HEK293 (cell line): ENCODE measurements around the gene RFTN1.

Experiments
- CTCF ChIA-PET: fragments of 350-600 bp; formaldehyde crosslinking; extraction: SDS; loops from one replicate; lab custom pipeline; 2021; ENCODE audit warnings: antibody characterized with exemption; lab: Yijun Ruan, JAX
- POLR2A ChIA-PET: fragments of 300-600 bp; formaldehyde crosslinking; extraction: SDS; loops from one replicate; lab custom pipeline; 2020; ENCODE audit warnings: antibody characterized with exemption, inconsistent platforms; lab: Yijun Ruan, JAX
- H3K27ac ChIP-seq: fragments of 200-500 bp; sonication (Bioruptor generic); 2 replicates; pipeline ENCODE4 v1.5.1; 2014; ENCODE audit warnings: low read depth, low read length, control low read depth, inconsistent platforms; ENCODE audit errors: extremely low read depth
- H3K36me3 ChIP-seq, 2 experiments: fragments of 200-500 bp in 1 of 2; sonication (Bioruptor generic) in 1 of 2; 1 replicate in 1 of 2; 2 replicates in 1 of 2; pipeline ENCODE4 v1.5.1; 2014 to 2017; ENCODE audit warnings: inconsistent platforms in 2 of 2, low read length in 2 of 2; ENCODE audit not compliant: control insufficient read depth in 2 of 2, insufficient read depth in 1 of 2
- H3K4me1 ChIP-seq: fragments of 200-500 bp; sonication (Bioruptor generic); 2 replicates; pipeline ENCODE4 v1.5.1; 2014; ENCODE audit warnings: mild to moderate bottlenecking, low read length, inconsistent platforms; ENCODE audit not compliant: control insufficient read depth, insufficient read depth
- H3K4me3 ChIP-seq: 2 replicates; pipeline ENCODE4 v1.5.1; 2011; ENCODE audit warnings: low read depth, mild to moderate bottlenecking, control low read depth, low read length, moderate library complexity
- H3K9me3 ChIP-seq: fragments of 200-500 bp; sonication (Bioruptor generic); 2 replicates; pipeline ENCODE4 v1.5.1; 2014; ENCODE audit warnings: low read depth, low read length, inconsistent platforms; ENCODE audit not compliant: control insufficient read depth, insufficient read depth
- BCL11B ChIP-seq: fragments of 450-650 bp; formaldehyde crosslinking; IDR thresholded peaks from 2 replicates; pipeline ENCODE4 v1.5.1; 2016; ENCODE audit warnings: low read depth, missing biosample characterization, missing genetic modification characterization
- GLI2 ChIP-seq: fragments of 450-650 bp; formaldehyde crosslinking; IDR thresholded peaks from 2 replicates; pipeline ENCODE4; 2017; ENCODE audit warnings: missing biosample characterization, missing genetic modification characterization, low read depth, borderline replicate concordance
- TCF7L2 ChIP-seq: IDR thresholded peaks from 2 replicates; pipeline ENCODE4 v1.6.1; 2011; ENCODE audit warnings: low read depth, mild to moderate bottlenecking, inconsistent platforms, low read length, moderate library complexity, borderline replicate concordance
- WT1 ChIP-seq: fragments of 450-650 bp; formaldehyde crosslinking; IDR thresholded peaks from 2 replicates; pipeline ENCODE4 v1.5.1; 2016; ENCODE audit warnings: missing biosample characterization, missing genetic modification characterization
- ZBTB1 ChIP-seq: fragments of 450-650 bp; formaldehyde crosslinking; IDR thresholded peaks from 2 replicates; pipeline ENCODE4 v1.5.1; 2016; ENCODE audit warnings: missing biosample characterization, missing genetic modification characterization
- ZBTB20 ChIP-seq: fragments of 450-650 bp; formaldehyde crosslinking; IDR thresholded peaks from 2 replicates; pipeline ENCODE4 v1.5.1; 2016; ENCODE audit warnings: missing biosample characterization, missing genetic modification characterization
- ZFP37 ChIP-seq: fragments of 450-650 bp; formaldehyde crosslinking; IDR thresholded peaks from 2 replicates; pipeline ENCODE4 v1.5.1; 2016; ENCODE audit warnings: missing biosample characterization, missing genetic modification characterization
- ZFP41 ChIP-seq: fragments of 450-650 bp; formaldehyde crosslinking; IDR thresholded peaks from 2 replicates; pipeline ENCODE4 v1.5.1; 2016; ENCODE audit warnings: missing biosample characterization, missing genetic modification characterization, borderline replicate concordance
- ZFP69B ChIP-seq: fragments of 450-650 bp; formaldehyde crosslinking; IDR thresholded peaks from 2 replicates; pipeline ENCODE4 v1.5.1; 2016; ENCODE audit warnings: missing biosample characterization, missing genetic modification characterization
- ZNF2 ChIP-seq: fragments of 450-650 bp; formaldehyde crosslinking; IDR thresholded peaks from 2 replicates; pipeline ENCODE4 v1.5.1; 2016; ENCODE audit warnings: missing biosample characterization, missing genetic modification characterization
- ZNF214 ChIP-seq: fragments of 450-650 bp; formaldehyde crosslinking; IDR thresholded peaks from 2 replicates; pipeline ENCODE4 v1.5.1; 2017; ENCODE audit warnings: missing biosample characterization, mild to moderate bottlenecking, missing genetic modification characterization, borderline replicate concordance
- ZNF239 ChIP-seq: fragments of 450-650 bp; formaldehyde crosslinking; IDR thresholded peaks from 2 replicates; pipeline ENCODE4 v1.5.1; 2016; ENCODE audit warnings: missing biosample characterization, missing genetic modification characterization
- ZNF274 ChIP-seq, 2 experiments: fragments of 200-500 bp in 1 of 2; fragments of 450-650 bp in 1 of 2; sonication (Bioruptor generic) in 1 of 2; formaldehyde crosslinking in 1 of 2; IDR thresholded peaks; 2 replicates each; pipeline versions ENCODE4 v1.5.1 to v1.6.1; 2014 to 2016; ENCODE audit warnings: borderline replicate concordance in 1 of 2, inconsistent platforms in 1 of 2, low read length in 1 of 2, missing biosample characterization in 1 of 2, missing genetic modification characterization in 1 of 2
- ZNF302 ChIP-seq: fragments of 450-650 bp; formaldehyde crosslinking; IDR thresholded peaks from 2 replicates; pipeline ENCODE4 v1.5.1; 2016; ENCODE audit warnings: missing biosample characterization, missing genetic modification characterization, low read depth
- ZNF341 ChIP-seq: fragments of 450-650 bp; formaldehyde crosslinking; IDR thresholded peaks from 2 replicates; pipeline ENCODE4; 2016; ENCODE audit warnings: low read depth, missing biosample characterization, missing genetic modification characterization
- ZNF404 ChIP-seq: fragments of 450-650 bp; formaldehyde crosslinking; IDR thresholded peaks from 2 replicates; pipeline ENCODE4 v1.5.1; 2017; ENCODE audit warnings: missing biosample characterization, missing genetic modification characterization
- ZNF423 ChIP-seq: fragments of 450-650 bp; formaldehyde crosslinking; IDR thresholded peaks from 2 replicates; pipeline ENCODE4 v1.5.1; 2016; ENCODE audit warnings: missing biosample characterization, missing genetic modification characterization
- ZNF473 ChIP-seq: fragments of 450-650 bp; formaldehyde crosslinking; IDR thresholded peaks from 2 replicates; pipeline ENCODE4 v1.5.1; 2017; ENCODE audit warnings: missing biosample characterization, missing genetic modification characterization
- ZNF521 ChIP-seq: fragments of 450-650 bp; formaldehyde crosslinking; IDR thresholded peaks from 2 replicates; pipeline ENCODE4 v1.5.1; 2017; ENCODE audit warnings: missing biosample characterization, mild to moderate bottlenecking, missing genetic modification characterization
- ZNF548 ChIP-seq: fragments of 450-650 bp; formaldehyde crosslinking; IDR thresholded peaks from 2 replicates; pipeline ENCODE4 v1.5.1; 2016; ENCODE audit warnings: missing biosample characterization, missing genetic modification characterization
- ZNF560 ChIP-seq: fragments of 450-650 bp; formaldehyde crosslinking; IDR thresholded peaks from 2 replicates; pipeline ENCODE4 v1.5.1; 2017; ENCODE audit warnings: missing biosample characterization, missing genetic modification characterization, borderline replicate concordance
- ZNF626 ChIP-seq: fragments of 450-650 bp; sonication (Bioruptor Pico); formaldehyde crosslinking; IDR thresholded peaks from 2 replicates; pipeline ENCODE4 v1.5.1; 2018; ENCODE audit warnings: missing biosample characterization, missing genetic modification characterization, inconsistent platforms
- ZNF658 ChIP-seq: fragments of 450-650 bp; formaldehyde crosslinking; IDR thresholded peaks from 2 replicates; pipeline ENCODE4; 2016; ENCODE audit warnings: missing biosample characterization, missing genetic modification characterization
- ZNF747 ChIP-seq: fragments of 450-650 bp; formaldehyde crosslinking; IDR thresholded peaks from 2 replicates; pipeline ENCODE4 v1.5.1; 2016; ENCODE audit warnings: missing biosample characterization, missing genetic modification characterization
- ZNF777 ChIP-seq: fragments of 450-650 bp; formaldehyde crosslinking; IDR thresholded peaks from 2 replicates; pipeline ENCODE4 v1.5.1; 2017; ENCODE audit warnings: missing biosample characterization, missing genetic modification characterization, borderline replicate concordance
- ZNF837 ChIP-seq: fragments of 450-650 bp; formaldehyde crosslinking; IDR thresholded peaks from 2 replicates; pipeline ENCODE4 v1.5.1; 2016; ENCODE audit warnings: missing biosample characterization, missing genetic modification characterization
- ZNF843 ChIP-seq: fragments of 450-650 bp; formaldehyde crosslinking; IDR thresholded peaks from 2 replicates; pipeline ENCODE4 v1.5.1; 2016; ENCODE audit warnings: missing biosample characterization, missing genetic modification characterization
- ZSCAN16 ChIP-seq: fragments of 450-650 bp; formaldehyde crosslinking; IDR thresholded peaks from 2 replicates; pipeline ENCODE4 v1.5.1; 2016; ENCODE audit warnings: missing biosample characterization, missing genetic modification characterization
- TF ChIP-seq, protein P1 (sequence below): fragments of 450-650 bp; IDR thresholded peaks from 2 replicates; pipeline ENCODE4 v1.5.1; 2018; ENCODE audit warnings: missing biosample characterization, missing genetic modification characterization
- TF ChIP-seq, protein P2 (sequence below): fragments of 450-650 bp; formaldehyde crosslinking; IDR thresholded peaks from 2 replicates; pipeline ENCODE4 v1.5.1; 2017; ENCODE audit warnings: missing biosample characterization, missing genetic modification characterization
- TF ChIP-seq, protein P3 (sequence below): fragments of 450-650 bp; formaldehyde crosslinking; IDR thresholded peaks from 2 replicates; pipeline ENCODE4 v1.5.1; 2017; ENCODE audit warnings: missing biosample characterization, missing genetic modification characterization
- TF ChIP-seq, protein P4 (sequence below): fragments of 450-650 bp; formaldehyde crosslinking; IDR thresholded peaks from 2 replicates; pipeline ENCODE4 v1.5.1; 2016; ENCODE audit warnings: missing biosample characterization, missing genetic modification characterization, low read depth

The RFTN1 gene

DNA sequence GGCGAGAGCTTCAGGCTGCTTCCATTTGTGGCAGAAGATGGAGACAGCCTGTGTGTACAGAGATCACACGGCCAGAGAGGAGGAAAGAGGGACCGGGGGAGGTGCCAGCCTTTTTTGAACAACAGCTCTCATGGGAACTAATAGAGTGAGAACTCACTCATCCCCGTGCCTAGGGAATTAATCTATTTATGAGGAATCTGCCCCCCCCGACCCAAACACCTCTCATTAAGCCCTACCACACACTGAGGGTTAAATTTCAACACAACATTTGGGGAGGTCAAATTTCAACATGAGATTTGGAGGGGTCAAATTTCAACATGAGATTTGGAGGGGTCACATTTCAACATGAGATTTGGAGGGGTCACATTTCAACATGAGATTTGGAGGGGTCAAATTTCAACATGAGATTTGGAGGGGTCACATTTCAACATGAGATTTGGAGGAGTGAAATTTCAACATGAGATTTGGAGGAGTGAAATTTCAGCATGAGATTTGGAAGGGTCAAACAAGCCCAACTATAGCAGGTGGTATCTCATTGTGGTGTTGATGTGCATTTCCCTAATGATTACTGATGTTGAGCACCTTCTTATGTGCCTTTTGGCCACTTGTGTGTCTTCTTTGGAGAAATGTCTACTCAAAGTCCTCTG, 20.6 kb upstream of the RFTN1 start (continued):
- no peak for TF ChIP-seq ZFP69B (tag by site-specific recombination)
- TF ChIP-seq ZNF2 (tag by site-specific recombination): no peak
- TF ChIP-seq ZNF560 (tag by site-specific recombination): no peak
- TF ChIP-seq TCF7L2: no peak
- no peak for TF ChIP-seq ZNF521 (tag by site-specific recombination)
- TF ChIP-seq, protein P1, sequence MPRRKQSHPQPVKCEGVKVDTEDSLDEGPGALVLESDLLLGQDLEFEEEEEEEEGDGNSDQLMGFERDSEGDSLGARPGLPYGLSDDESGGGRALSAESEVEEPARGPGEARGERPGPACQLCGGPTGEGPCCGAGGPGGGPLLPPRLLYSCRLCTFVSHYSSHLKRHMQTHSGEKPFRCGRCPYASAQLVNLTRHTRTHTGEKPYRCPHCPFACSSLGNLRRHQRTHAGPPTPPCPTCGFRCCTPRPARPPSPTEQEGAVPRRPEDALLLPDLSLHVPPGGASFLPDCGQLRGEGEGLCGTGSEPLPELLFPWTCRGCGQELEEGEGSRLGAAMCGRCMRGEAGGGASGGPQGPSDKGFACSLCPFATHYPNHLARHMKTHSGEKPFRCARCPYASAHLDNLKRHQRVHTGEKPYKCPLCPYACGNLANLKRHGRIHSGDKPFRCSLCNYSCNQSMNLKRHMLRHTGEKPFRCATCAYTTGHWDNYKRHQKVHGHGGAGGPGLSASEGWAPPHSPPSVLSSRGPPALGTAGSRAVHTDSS: no peak
- no peak for TF ChIP-seq ZNF548 (tag by site-specific recombination)
- no peak for TF ChIP-seq ZNF747 (tag by site-specific recombination)
- TF ChIP-seq ZNF341 (tag by site-specific recombination): peak; percentile 48
- TF ChIP-seq ZNF239 (tag by site-specific recombination): peak; percentile 87
- TF ChIP-seq, protein P2, sequence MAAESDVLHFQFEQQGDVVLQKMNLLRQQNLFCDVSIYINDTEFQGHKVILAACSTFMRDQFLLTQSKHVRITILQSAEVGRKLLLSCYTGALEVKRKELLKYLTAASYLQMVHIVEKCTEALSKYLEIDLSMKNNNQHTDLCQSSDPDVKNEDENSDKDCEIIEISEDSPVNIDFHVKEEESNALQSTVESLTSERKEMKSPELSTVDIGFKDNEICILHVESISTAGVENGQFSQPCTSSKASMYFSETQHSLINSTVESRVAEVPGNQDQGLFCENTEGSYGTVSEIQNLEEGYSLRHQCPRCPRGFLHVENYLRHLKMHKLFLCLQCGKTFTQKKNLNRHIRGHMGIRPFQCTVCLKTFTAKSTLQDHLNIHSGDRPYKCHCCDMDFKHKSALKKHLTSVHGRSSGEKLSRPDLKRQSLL (tag by site-specific recombination): no peak
- peak; percentile 46; the same call in 1 of the 2 replicates for TF ChIP-seq BCL11B (tag by site-specific recombination)
- TF ChIP-seq ZFP37 (tag by site-specific recombination): no peak
- no peak for TF ChIP-seq ZNF423 (tag by site-specific recombination)
- TF ChIP-seq ZNF214 (tag by site-specific recombination): no peak

DNA sequence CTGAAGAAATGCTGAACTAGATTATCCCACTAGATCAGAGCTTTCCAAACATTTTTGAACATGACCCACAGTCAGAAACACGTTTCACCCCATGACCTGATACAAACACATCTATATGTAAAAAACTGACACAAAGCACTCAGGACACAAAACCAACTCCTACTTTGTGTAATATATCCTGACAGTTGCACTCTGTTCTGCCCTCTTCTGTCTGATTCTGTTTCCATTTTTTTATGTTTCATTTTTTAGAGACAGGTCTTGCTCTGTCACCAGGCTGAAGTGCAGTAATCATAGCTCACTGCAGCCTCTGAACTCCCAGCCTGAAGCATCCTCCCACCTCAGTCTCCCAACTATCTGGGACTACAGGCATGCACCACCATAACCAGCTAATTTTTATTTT, 15.8 kb upstream of the RFTN1 start:
- POLR2A ChIA-PET: no interaction called here
- TF ChIP-seq ZBTB20 (tag by site-specific recombination) (no peak), ZFP41 (tag by site-specific recombination) (no peak), ZNF548 (tag by site-specific recombination) (no peak), ZNF626 (tag by site-specific recombination) (no peak), ZNF302 (no peak), GLI2 (no peak), ZNF777 (tag by site-specific recombination) (no peak), ZNF837 (no peak), ZNF274 (IDR thresholded peaks at IDR 0.05; ENCODE audit: low read length) (no peak), ZNF274 (tag by site-specific recombination; IDR thresholded peaks at IDR 0.05; ENCODE audit: borderline replicate concordance) (no peak), ZNF404 (tag by site-specific recombination) (no peak), ZBTB1 (no peak), ZSCAN16 (tag by site-specific recombination) (no peak), ZNF843 (tag by site-specific recombination) (no peak), WT1 (tag by site-specific recombination) (no peak), ZNF658 (no peak), ZNF473 (tag by site-specific recombination) (no peak)
- TF ChIP-seq, protein P3, sequence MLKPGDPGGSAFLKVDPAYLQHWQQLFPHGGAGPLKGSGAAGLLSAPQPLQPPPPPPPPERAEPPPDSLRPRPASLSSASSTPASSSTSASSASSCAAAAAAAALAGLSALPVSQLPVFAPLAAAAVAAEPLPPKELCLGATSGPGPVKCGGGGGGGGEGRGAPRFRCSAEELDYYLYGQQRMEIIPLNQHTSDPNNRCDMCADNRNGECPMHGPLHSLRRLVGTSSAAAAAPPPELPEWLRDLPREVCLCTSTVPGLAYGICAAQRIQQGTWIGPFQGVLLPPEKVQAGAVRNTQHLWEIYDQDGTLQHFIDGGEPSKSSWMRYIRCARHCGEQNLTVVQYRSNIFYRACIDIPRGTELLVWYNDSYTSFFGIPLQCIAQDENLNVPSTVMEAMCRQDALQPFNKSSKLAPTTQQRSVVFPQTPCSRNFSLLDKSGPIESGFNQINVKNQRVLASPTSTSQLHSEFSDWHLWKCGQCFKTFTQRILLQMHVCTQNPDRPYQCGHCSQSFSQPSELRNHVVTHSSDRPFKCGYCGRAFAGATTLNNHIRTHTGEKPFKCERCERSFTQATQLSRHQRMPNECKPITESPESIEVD: no peak
- TF ChIP-seq, protein P4, sequence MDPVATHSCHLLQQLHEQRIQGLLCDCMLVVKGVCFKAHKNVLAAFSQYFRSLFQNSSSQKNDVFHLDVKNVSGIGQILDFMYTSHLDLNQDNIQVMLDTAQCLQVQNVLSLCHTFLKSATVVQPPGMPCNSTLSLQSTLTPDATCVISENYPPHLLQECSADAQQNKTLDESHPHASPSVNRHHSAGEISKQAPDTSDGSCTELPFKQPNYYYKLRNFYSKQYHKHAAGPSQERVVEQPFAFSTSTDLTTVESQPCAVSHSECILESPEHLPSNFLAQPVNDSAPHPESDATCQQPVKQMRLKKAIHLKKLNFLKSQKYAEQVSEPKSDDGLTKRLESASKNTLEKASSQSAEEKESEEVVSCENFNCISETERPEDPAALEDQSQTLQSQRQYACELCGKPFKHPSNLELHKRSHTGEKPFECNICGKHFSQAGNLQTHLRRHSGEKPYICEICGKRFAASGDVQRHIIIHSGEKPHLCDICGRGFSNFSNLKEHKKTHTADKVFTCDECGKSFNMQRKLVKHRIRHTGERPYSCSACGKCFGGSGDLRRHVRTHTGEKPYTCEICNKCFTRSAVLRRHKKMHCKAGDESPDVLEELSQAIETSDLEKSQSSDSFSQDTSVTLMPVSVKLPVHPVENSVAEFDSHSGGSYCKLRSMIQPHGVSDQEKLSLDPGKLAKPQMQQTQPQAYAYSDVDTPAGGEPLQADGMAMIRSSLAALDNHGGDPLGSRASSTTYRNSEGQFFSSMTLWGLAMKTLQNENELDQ (tag by site-specific recombination): no peak

More for the DNA sequence above, 15.8 kb upstream of the RFTN1 start:
- CTCF ChIA-PET: interaction anchor here (0.6 to 1.3 kb wide), 3 partner anchors 13 to 239 kb away, joined by 3 read pairs; no protein-coding TSS in a partner anchor
- Histone ChIP-seq H3K4me3 (no peak overlapping the region), H3K36me3 (no peaks in the 10 kb centered on the region), H3K9me3 (no peaks in the 10 kb centered on the region), H3K27ac (no peak overlapping the region), H3K4me1 (peaks cover 9% of the 10 kb centered on the region)
